ENCODE results near the gene EFNA3.

EFNA3 gene

GRCh38 chr1:155133799-155134281, 55.2 kb downstream of the EFNA3 start:
- no peak for DNase-seq (ENCODE audit: low read depth)

- DNase-seq (ENCODE audit: low read depth): no peak
Measured at GRCh38 chr1:155134322-155134721, 55.7 kb downstream of the EFNA3 start.

- peak; percentile 71 for DNase-seq (ENCODE audit: low read depth)
Measured at GRCh38 chr1:155134880-155135414, 56.3 kb downstream of the EFNA3 start.

- peak; percentile 53 for DNase-seq (ENCODE audit: low read depth)
Measured at GRCh38 chr1:155135415-155136028, 56.9 kb downstream of the EFNA3 start, which contains the start of gene SLC50A1. TSS of gene SLC50A1 (plus strand) at chr1:155135852. CDS start at chr1:155135912, 60 bp downstream.

- DNase-seq (ENCODE audit: low read depth): no peak
Measured at GRCh38 chr1:155136748-155137147, 58.1 kb downstream of the EFNA3 start.
